HG02884 (cell line): ENCODE measurements around the gene HIPK4.
"Not testable (repeated sequence)": the region's sequence is repeated elsewhere in the genome, so short reads cannot be mapped to it uniquely, and the experiment has no call there.

Experiments used
- ATAC-seq: cut with Tn5 transposase; IDR thresholded peaks from one replicate; pipeline ENCODE4 v1.9.1; 2021; ENCODE audit warnings: mild to moderate bottlenecking, moderate library complexity; ENCODE audit not compliant: unreplicated experiment

HIPK4 gene

DNA sequence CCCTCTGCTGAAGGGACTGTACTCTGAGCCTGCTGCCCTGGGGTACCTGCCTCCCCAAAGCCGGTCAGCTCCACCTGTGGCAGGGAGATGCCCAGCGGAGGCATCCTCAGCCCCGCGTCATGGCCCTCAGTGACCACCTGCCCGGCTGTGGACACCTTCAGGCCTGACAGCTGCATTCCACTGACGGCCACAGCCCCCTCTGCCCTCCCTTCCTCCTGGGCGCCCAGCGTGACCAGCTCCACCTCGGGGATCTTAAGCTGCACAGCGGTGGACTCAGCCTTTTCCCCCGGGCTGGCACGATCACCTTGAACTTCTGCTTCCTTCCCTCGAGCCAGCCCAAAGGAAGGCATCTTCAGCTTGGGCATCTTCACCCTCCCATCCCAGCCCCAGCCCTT, 4.8 kb upstream of the HIPK4 start:
- no peak for ATAC-seq

DNA sequence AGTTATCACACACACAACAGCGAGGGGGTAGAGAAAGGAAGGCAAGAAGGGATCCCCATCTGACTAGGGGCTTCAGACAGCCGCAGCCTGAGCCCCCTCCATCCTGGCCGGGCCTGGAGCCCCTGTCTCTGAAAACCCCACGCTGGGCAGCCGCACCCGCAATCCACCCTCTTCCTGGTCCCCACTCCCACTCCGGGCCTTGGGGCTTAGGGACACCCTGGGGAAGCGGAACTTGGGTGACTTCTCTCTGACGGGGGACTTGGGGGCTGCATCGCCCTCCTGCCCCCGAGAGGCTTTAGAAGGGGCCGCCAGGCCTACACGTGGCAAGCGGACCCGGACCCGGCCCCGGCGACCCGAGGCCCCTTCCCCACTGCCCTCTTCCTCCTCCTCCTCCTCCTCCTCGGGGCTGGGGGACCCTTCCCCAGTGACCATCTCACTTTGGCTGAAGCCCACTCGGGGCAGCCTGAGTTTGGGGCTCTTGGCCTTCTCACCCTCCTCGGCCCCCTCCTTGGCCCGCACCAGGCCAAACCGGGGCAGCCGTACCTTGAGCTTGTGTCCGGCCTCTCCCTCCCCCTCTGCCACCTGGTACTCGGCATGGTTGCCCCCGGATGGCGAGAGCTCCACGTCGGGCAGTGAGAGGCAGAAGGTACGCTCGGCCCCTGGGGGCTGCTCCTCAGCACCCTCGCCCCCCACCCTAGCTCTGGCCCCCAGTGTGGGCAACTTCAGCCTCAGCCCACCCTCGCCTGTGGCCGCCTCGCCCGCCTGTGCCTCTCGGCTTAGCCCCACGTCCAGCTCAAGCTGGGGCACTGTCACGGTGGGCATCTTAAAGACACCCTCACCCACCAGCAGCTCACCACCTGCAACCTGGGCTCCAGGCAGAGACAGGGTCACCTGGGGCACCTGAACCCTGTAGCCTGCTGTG, 4.2 kb upstream of the HIPK4 start:
- ATAC-seq, result no peak

DNA sequence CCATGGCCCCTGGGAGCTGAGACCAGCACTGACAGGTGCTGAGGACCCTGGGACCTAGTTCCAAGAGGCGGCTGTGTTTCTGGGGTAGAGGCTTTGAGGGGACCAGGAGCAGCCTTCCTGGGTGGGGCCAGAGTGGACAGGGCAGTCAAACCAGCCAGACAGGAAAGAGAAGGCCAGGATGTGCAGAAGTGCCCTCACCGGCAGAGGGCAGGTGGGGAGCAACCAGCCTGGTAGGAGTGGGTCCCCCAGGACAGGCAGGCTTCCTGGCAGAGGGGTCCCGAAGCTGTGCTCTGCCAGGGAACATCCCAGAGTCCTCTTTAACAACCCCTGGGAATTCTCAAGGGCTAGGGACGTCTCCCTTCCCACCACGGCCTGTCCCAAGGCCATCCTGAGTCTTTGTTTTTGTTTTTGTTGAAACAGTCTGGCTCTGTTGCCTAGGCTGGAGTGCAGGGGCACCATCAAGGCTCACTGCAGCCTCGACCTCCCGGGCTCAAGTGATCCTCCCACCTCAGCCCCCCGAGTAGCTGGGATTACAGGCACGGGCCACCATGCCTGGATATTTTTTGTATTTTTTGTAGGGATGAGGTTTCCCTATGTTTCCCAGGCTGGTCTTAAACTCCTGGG, 3.0 kb upstream of the HIPK4 start:
- ATAC-seq, result no peak

DNA sequence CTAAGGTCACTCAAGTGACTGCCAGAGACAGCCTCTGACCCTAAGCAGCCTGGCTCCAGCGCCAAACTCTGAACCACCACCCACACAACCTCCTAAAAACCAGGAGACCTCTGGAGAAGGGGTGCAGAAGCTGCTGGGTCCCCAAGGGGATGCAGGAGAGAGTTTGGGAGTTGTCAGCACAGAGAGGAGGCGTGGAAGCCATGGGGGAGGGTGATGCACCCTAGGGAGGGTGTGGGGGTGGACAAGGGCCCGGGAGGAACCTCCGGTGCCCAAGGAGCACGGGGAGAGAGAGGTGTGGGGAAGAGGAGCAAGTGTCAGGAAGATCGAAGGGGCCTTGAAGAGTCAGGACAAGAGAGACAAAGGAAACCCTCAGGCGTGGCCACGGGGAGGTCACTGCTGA, 2.1 kb upstream of the HIPK4 start:
- no peak for ATAC-seq

DNA sequence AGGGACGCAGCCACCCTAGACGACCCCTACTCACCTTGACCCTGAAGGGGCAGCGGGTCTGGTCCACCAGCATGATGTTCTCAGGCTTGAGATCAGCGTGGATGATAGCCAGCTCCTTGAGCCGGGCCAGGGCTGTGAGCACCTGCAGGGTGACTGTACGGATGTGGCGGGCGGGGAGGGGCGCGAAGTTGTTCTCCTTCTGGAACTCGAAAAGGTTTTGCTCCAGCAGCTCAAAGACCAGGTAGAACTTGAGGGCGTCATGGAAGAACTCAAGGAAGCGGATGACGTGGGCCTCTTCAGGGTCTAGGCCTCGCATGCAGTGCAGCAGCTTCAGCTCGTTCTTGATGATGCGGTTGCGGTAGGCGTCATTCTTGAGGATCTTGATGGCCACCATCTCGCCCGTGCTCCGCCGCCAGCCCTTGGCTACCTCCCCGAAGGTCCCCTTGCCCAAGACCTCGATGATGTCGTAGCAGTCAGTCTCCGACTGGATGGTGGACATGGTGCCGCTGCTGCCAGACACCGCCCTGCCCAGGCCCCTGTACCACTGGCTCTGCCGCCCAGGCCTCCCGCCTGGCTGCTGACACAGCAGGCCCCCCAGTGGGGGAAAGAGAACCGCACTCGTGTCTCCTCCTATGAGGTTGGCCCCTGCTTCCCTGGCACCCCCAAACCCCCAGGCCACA, 437 bp downstream of the HIPK4 start:
- no peak for ATAC-seq

DNA sequence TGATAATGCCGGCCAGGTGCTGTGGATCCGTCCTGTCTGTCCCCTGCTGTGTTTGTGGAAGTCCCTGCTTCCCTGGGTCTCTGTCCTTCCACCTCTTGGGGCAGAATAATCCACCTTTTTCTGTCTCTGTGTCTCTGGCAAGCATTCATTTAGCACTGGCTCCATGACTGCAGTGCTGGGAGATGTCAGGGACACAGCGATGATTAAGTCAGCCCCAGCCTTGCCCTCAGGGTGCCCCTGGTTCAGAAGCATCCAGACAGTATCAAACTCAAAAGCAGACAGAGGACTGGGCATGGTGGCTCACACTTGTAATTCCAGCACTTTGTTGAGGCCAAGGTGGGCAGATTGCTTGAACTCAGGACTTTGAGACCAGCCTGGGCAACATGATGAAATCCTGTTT, 1.5 kb downstream of the HIPK4 start:
- ATAC-seq, result no peak

DNA sequence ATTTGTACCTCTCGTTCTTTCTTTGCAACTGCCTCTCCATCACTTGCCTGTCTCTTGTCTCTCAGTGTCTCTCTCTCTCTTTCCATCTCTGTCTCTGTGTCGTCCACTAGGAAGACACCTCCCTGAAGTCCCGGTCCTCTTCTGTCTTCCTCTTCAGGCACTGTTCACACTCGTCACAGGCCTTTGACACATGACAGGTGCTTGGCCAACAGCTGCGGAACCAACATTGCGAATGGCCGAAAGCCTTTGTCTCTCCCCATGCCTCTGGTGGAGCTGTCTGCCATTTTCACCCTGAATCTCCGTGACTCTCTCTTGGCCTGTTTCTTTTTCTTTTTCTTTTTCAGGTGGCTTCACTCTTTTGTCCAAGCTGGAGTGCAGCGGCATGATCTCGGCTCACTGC, 2.8 kb downstream of the HIPK4 start:
- no peak for ATAC-seq

DNA sequence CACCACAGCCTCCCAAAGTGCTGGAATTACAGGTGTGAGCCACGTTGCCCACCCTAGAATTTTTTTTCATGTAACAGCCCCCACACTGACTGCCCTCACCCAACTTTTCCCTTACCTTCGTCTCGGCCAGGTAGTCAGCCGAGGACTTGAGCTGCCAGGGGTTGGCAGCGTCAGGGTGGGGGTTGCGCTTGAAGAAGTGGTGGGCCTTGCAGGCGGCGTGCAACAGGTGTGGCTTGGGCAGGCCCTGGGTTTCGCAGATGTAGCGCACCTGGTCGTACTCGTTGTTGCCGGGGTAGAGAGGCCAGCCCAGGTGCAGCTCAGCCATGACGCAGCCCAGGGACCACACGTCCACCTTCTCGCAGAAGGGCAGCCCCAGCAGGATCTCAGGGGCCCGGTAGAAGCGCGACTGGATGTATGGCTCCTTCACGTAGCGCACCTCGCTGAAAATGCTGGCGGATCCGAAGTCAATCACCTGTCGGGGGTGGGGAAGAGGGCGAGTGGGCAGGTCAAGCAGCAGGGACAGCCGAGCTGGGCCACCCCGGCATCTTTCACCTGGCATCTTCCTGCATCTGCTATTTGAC, 6.2 kb downstream of the HIPK4 start:
- ATAC-seq, result no peak

DNA sequence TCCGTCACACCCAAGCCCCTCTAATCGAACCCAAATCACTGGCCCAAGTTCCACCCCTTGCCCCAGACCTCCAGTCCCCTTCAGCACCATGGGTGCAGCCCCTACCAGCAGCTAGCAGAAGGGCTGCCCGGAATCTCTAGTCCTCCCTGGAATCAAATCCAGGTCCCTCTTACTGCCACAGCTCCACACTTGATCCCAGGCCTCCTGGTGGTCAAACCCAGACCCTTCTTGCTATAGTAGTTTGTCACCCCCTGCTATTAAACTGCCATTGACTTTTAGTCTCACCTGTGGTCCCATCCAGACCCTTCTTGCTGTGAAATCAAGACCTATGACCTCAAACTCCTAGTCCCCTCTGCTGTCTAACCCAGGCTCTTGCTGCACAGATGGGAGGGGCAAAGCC, 8.7 kb downstream of the HIPK4 start:
- ATAC-seq, result no peak

DNA sequence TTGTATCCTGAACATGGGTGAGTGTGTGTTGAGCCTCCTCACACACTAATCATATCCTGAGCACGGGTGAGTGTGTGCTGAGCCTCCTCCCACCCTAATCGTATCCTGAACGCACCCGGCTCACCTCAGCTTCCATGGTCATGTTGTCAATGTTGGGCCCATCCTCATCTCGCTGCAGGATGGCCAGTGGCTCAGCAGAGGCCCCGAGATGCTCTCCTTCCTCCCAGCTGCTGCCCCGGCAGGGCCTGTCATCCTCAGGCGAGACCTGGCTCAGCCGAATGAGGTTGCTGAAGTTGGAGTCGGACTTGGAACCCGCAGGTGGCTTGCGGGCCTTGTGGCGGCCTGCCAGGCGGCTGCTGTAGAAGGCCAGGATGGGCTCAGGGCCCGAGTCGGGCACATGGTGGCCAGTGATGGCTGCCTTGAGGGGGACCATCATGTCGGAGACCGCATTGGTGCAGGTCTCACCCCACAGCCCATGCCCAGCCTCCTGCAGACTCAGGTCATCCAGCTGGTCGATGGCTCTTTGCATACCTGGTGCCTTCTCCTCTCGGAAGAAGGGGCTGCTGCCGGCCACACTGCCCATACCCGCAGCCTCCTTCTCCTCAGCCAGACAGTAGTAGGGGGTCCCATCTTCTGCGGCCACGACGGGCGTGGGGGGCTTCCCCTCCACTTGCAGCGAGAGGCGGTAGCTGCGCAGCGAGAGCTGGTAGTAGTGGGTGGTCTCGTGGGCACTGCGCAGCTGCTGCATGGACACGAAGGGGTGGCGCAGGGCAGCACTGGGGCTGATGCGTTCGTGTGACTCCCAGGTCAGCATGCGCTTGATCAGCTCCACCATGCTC, 9.6 kb downstream of the HIPK4 start:
- no peak for ATAC-seq

DNA sequence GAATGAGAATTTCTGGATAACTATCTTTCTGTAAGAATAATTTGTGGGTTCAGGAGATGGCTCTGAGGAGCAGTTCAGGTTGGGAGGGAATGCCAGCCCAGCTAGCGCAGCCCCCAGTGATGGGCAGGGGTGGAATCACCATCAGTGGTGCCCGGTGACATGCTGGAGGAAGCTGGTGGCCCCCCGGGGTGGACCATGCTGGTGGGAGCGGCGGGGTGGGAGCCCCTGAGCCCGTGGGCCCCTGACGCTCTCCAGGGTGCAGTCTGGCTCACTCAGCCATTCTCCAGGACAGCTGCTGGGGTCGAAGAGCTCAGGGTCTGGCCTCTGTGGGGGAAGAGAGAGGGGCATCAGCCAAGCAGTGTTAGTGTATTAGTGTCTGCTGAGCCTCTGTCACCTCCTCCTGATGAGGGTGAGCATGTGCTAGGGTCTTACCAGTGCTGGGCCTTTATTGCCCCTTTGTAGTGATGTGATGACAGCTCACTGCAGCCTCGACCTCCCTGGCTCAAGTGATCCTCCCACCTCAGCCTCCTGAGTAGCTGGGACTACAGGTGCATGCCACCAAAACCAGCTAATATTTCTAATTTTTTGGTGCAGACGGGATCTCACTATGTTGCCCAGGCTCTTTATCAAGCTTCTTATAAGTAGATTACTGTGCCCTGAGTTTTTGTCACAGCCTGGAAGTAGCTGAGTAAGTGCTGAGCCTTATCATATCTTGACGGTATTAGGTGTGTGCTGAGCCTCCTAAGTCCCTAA, 10.4 kb downstream of the HIPK4 start:
- no peak for ATAC-seq

DNA sequence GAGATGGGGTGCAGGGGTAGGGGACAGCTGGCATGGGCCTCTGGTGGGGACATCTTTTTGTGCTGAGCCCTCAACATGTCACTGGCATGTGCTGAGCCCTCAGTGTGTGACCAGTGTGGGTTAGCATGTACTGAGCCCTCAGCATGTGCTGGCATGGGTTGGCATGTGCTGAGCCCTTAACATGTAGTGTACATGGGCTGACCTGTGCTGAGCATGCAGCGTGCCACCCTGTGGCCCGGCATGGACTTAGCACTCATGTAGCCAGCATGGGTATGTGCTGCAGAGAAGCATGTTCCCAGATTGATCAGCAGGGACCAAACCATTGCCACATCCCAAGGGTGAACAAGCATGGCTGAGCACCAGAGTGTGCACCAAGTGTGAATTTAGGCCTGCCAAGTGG, 11.5 kb downstream of the HIPK4 start:
- ATAC-seq, result no peak

DNA sequence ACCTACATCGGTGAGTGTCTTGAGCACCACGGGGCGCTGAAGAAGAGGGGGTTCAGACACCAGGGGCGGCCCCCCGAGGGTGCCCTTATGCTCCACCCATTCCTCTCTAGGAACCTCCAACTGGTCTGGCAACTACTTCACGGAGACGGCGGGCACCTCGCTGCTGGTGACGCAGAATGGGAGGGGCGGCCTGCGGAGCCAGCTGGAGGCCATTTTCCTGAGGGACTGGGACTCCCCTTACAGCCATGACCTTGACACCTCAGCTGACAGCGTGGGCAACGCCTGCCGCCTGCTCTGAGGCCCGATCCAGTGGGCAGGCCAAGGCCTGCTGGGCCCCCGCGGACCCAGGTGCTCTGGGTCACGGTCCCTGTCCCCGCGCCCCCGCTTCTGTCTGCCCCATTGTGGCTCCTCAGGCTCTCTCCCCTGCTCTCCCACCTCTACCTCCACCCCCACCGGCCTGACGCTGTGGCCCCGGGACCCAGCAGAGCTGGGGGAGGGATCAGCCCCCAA, 12.1 kb downstream of the HIPK4 start:
- ATAC-seq, result no peak

DNA sequence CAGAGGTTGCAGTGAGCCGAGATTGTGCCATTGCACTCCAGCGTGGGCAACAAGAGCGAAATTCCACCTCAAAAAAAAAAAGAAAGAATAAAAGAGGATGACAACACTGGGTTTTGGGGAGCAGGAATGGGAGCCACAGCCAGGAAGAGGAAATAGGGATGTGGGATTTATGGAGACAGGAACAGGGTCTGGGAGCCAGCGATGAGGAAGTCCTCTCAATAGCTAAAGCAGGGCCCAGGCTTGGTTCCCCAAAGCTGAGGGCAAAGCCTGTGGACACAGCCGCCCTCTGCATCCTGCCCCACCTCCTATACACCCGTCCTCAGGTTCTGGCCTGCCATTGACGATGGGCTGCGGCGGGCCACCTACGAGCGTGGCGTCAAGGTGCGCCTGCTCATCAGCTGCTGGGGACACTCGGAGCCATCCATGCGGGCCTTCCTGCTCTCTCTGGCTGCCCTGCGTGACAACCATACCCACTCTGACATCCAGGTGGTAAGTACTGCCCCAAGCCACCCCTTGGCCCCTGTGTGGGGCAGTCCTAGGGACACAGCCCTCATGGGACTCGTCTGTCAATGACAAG, 13.6 kb downstream of the HIPK4 start:
- no peak for ATAC-seq

DNA sequence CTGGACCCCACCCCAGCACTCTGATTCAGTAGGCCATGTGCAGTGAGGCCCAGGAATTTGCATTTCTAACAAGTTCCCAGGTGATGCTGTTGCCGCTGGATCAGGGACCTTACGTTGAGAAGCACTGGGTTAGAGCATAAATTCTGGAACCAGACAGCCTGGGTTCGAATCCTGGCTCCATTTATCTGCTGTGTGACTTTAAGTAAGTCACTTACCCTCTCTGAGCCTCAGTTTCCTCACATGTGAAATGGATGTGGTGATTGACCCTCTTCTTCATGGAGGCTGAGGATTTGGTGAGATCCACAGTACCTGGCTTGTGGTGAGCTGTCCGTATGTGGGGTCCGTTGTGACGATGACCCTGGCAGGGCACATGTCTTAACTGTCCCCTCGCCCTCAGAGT, 15.9 kb downstream of the HIPK4 start:
- ATAC-seq, result no peak

DNA sequence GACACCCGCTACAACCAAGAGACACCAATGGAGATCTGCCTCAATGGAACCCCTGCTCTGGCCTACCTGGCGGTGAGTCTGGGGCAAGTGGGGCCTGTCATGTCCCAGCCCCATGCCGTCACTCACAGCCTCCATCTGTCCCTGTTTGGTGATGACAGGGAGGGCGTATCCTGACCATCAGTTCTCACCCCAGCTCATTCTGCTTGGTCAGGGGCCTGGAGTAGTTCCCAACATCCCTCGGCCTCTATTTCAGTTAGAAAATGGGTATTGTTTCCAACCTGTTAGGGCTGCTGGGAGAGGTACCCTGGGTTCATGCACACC, 18.2 kb downstream of the HIPK4 start:
- ATAC-seq, result no peak

DNA sequence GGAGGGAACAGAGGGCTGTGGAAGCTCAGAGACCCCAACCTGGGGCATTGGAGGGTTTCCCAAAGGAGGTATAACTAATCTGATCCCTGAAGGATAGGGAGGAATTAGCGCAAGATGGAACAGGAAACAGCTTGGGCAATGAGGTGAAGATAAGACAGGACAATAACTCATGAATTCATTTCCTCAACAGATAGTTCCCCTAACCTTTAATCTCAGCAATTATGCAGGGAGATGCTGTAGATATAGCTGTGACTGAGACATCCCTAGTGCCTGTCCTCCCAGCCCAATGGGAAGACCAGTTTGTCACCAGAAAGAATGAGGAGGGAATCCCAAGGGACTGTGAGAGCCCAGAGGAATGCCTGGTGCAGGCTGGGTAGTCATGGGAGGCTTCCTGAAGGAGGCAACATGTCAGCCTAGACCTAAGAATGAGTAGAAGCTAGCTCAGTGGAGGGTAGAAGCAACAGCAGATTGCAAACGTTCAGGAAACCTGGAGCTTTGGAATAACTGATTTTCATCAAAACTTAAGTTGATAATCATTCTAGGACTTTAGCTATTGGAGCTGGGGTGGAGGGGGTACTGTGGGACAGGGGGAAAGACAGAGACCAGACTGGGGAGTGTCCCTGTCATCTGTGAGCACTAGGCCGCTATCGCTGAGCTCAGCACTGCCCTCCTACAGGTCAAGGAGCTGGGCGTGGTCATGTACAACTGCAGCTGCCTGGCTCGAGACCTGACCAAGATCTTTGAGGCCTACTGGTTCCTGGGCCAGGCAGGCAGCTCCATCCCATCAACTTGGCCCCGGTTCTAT, 18.8 kb downstream of the HIPK4 start:
- ATAC-seq, result no peak

DNA sequence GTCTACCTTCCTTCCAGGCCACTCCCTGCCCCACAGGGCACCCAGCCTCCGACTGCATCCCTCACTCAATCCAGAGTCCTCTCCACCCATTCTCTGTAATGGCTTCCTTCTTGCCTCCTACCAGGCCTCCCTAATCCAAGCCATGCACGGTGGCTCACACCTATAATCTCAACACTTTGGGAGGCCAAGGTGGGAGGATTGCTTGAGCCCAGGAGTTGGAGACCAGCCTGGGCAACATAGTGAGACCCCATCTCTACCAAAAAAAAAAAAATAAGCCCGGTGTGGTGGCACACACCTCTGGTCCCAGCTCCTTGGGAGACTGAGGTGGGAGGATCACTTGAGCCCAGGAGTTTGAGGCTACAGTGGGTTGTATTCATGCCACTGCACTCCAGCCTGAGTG, 19.7 kb downstream of the HIPK4 start:
- ATAC-seq, result not testable (repeated sequence)

DNA sequence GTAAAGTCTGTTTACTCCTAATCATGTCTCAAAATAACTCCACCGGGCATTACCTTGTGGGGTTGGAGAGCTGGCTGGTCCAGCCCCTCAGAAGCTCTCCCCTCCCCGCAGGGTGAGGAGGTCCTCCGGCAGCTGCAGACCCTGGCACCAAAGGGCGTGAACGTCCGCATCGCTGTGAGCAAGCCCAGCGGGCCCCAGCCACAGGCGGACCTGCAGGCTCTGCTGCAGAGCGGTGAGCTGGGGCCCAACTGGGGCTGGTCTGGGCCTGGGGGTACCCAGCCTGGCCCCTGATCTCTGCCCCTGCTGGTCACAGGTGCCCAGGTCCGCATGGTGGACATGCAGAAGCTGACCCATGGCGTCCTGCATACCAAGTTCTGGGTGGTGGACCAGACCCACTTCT, 20.2 kb downstream of the HIPK4 start:
- no peak for ATAC-seq
